Upper lobe of right lung (tissue), 1 donor: ENCODE results near the gene IFT25. TPM values are rescaled to one million over a fixed set of nuclear protein-coding genes. Genes with fewer than 3 reads are reported as not detected.
"Not testable (repeated sequence)": the region's sequence is repeated elsewhere in the genome, so short reads cannot be mapped to it uniquely, and the experiment has no call there.

Source experiments
- ATAC-seq: fragments of 200-7000 bp; cut with Tn5 transposase; one replicate; pipeline ENCODE4 v1.9.1; 2020; ENCODE audit warnings: mild to moderate bottlenecking, moderate library complexity
- DNase-seq: peaks from one replicate; pipeline ENCODE4 v3.0.0-alpha.2; 2020
- H3K27ac ChIP-seq: fragments of 200-600 bp; one replicate; pipeline ENCODE4 v1.8.0; 2022
- H3K27me3 ChIP-seq: fragments of 200-600 bp; one replicate; pipeline ENCODE4 v1.8.0; 2022; ENCODE audit warnings: mild to moderate bottlenecking
- H3K36me3 ChIP-seq: fragments of 200-600 bp; one replicate; pipeline ENCODE4 v1.8.0; 2022
- H3K4me1 ChIP-seq: fragments of 200-600 bp; one replicate; pipeline ENCODE4 v1.8.0; 2022
- H3K4me3 ChIP-seq: fragments of 200-600 bp; one replicate; pipeline ENCODE4 v1.8.0; 2022; ENCODE audit warnings: mild to moderate bottlenecking
- H3K9me3 ChIP-seq: fragments of 200-600 bp; one replicate; pipeline ENCODE4 v1.8.0; 2022
- intact Hi-C: fragments of 100-400 bp; cut with DNase I; formaldehyde crosslinking; loops from one replicate; pipeline ENCODE4 v1.11.0; 2022
- total RNA-seq: library from RNA; stranded (reverse); fragmentation: NEBNext Ultra II Directional; extraction: Animal tissue kit (Norgen Biotek cat#: 25700); gene quantifications from one replicate; pipeline ENCODE4 v1.2.1, GENCODE V29; 2021
- TF ChIP-seq, protein P1 (sequence below): fragments of 200-600 bp; IDR thresholded peaks from one replicate; pipeline ENCODE4 v1.8.0; 2022; ENCODE audit warnings: antibody characterized with exemption
- donor health status: DM: no; HTN: yes; CAD: no; lungs with severe emphysema.

The IFT25 gene
- total RNA-seq, 1 donor from 2014 or later, result 16.8 TPM

DNA sequence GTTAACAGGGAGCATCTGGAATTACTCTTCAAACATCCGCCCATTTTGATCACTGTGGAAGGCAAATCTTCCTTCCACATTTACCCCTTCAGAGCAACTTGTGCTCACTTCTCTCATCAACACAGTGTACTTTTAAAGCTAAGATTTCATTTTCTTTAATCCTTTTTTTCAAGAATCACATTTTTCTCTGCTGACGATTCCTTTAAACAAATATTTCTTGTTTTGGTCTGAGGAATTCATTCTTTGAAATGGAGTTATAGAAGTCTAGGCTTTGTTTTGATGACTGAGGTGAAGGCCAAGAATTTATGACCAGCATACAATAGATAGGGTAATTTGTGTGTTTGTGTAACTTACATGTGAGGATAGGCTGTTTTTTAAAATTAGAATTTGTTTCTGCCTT, 26.2 kb upstream of the IFT25 start:
- TF ChIP-seq, protein P1, sequence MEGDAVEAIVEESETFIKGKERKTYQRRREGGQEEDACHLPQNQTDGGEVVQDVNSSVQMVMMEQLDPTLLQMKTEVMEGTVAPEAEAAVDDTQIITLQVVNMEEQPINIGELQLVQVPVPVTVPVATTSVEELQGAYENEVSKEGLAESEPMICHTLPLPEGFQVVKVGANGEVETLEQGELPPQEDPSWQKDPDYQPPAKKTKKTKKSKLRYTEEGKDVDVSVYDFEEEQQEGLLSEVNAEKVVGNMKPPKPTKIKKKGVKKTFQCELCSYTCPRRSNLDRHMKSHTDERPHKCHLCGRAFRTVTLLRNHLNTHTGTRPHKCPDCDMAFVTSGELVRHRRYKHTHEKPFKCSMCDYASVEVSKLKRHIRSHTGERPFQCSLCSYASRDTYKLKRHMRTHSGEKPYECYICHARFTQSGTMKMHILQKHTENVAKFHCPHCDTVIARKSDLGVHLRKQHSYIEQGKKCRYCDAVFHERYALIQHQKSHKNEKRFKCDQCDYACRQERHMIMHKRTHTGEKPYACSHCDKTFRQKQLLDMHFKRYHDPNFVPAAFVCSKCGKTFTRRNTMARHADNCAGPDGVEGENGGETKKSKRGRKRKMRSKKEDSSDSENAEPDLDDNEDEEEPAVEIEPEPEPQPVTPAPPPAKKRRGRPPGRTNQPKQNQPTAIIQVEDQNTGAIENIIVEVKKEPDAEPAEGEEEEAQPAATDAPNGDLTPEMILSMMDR, result no peak
- no peak for ATAC-seq
- H3K4me1 ChIP-seq, result no peaks in the 10 kb centered on the region
- H3K36me3 ChIP-seq, result peaks cover 45% of the 10 kb centered on the region
- intact Hi-C loops, result no loop called here
- no peak overlapping the region for H3K27ac ChIP-seq
- no peaks in the 10 kb centered on the region for H3K27me3 ChIP-seq
- no peak for DNase-seq
- H3K9me3 ChIP-seq, result no peaks in the 10 kb centered on the region
- H3K4me3 ChIP-seq, result no peak overlapping the region

DNA sequence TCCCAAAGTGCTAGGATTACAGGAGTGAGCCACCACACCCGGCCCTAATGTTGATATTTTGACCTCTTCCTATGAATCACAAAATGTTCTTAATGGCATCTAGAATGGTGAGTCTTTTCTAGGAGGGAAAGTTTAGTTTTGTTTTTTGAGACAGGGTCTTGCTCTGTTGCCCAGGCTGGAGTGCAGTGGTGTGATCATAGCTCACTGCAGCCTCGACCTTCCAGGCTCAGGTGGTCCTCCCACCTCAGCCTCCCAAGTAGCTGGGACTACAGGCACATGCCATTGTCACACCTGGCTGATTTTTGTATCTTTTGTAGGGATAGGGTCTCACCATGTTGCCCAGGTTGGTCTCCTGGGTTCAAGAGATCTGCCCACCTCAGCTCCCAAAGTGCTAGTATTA, 23.8 kb upstream of the IFT25 start:
- H3K4me3 ChIP-seq, H3K9me3 ChIP-seq, H3K27me3 ChIP-seq, DNase-seq, H3K4me1 ChIP-seq, H3K27ac ChIP-seq, ATAC-seq: not testable (repeated sequence)
- H3K36me3 ChIP-seq, result peaks cover 64% of the 10 kb centered on the region
- intact Hi-C loops, result loop anchor here (10.0 kb wide), 1 partner anchor 105 kb away; no protein-coding TSS in a partner anchor

GRCh38 chr1:53968125-53968513, 22.6 kb upstream of the IFT25 start:
- DNase-seq (no peak), ATAC-seq (no peak)
- TF ChIP-seq, protein P1, result no peak
- Histone ChIP-seq H3K4me1 (no peaks in the 10 kb centered on the region), H3K36me3 (peaks cover 74% of the 10 kb centered on the region), H3K9me3 (no peaks in the 10 kb centered on the region), H3K4me3 (no peak overlapping the region), H3K27me3 (no peaks in the 10 kb centered on the region), H3K27ac (no peak overlapping the region)
- intact Hi-C loops, result loop anchor here (10.0 kb wide), 1 partner anchor 103 kb away; no protein-coding TSS in a partner anchor

DNA sequence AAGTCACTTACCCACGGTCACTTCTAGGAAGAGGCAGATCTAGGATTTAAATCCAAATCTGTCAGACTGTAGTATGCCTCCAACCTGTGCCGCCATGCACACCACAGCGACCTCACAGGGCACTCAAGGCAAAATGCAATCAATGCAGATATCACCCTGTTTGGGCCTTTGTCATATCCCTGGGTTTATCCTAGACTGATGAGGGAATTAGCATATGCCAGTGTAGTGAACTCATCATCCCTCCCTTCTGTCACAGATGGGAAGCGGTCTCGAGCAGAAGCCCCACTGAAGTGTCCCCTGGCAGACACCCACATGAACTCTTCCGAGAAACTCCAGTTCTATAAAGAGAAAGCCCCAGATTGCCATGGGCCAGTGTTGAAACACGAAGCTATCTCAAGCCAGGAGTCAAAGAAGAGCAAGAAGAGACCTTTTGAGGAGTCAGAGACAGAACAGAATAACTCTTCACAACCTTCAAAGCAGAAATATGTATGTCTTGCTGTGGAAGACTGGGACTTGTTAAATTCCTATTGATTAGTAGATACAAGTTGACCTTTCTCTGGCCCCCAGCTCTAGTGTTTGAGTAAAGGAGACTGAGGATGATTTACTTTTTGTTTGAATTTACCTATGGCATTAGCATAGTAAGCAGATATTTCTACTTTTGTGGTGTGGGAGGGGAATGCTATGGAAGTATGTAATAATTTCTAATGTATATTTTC, 22.1 kb upstream of the IFT25 start:
- Histone ChIP-seq H3K9me3 (no peaks in the 10 kb centered on the region), H3K4me3 (no peak overlapping the region), H3K27me3 (no peaks in the 10 kb centered on the region), H3K36me3 (peaks cover 79% of the 10 kb centered on the region), H3K4me1 (no peaks in the 10 kb centered on the region), H3K27ac (no peak overlapping the region)
- DNase-seq, result no peak
- TF ChIP-seq, protein P1, result no peak
- intact Hi-C loops, result loop anchor here (10.0 kb wide), 1 partner anchor 103 kb away; no protein-coding TSS in a partner anchor
- no peak for ATAC-seq

- Histone ChIP-seq H3K4me3 (no peak overlapping the region), H3K27me3 (no peaks in the 10 kb centered on the region), H3K36me3 (peaks cover 82% of the 10 kb centered on the region), H3K27ac (no peak overlapping the region), H3K4me1 (no peaks in the 10 kb centered on the region), H3K9me3 (no peaks in the 10 kb centered on the region)
- DNase-seq, result no peak
- intact Hi-C loops, result loop anchor here (10.0 kb wide), 1 partner anchor 102 kb away; no protein-coding TSS in a partner anchor
- TF ChIP-seq, protein P1, result no peak
- no peak for ATAC-seq
These were observed 21.3 kb upstream of the IFT25 start for GRCh38 chr1:53966794-53967193.

DNA sequence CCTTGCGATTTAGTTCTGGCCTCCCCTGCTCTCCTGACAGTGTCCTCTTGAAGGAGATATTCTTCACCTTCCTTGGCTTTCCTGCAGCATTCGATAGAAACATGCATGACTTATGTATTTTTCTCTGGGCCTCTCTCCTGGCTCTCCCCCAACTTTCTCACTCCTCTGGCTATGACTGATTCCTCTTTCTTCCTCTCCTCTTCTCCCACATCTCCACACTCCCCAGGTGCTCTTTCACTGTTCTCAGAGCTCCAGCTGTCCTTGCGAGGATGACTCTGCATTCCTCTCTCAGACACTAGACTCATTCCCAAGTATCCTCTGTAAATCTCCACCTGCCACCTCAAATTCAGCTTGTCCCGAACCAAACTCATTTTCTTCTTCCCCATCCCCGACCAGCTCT, 18.6 kb upstream of the IFT25 start:
- no peak overlapping the region for H3K4me3 ChIP-seq
- ATAC-seq (no peak), DNase-seq (no peak)
- intact Hi-C loops, result loop anchor here (10.0 kb wide), 1 partner anchor 99 kb away; no protein-coding TSS in a partner anchor
- H3K4me1 ChIP-seq, result no peaks in the 10 kb centered on the region
- H3K27me3 ChIP-seq, result no peaks in the 10 kb centered on the region
- no peak overlapping the region for H3K27ac ChIP-seq
- no peaks in the 10 kb centered on the region for H3K9me3 ChIP-seq
- TF ChIP-seq, protein P1, result no peak
- H3K36me3 ChIP-seq, result peaks cover 88% of the 10 kb centered on the region
